AG04449 (cell line): ENCODE measurements around the gene TTLL5.

ENCODE experiments used
- CTCF ChIA-PET: fragments of 350-600 bp; formaldehyde crosslinking; extraction: SDS; loops from one replicate; lab custom pipeline; 2021; ENCODE audit warnings: antibody characterized with exemption; lab: Yijun Ruan, JAX
- POLR2A ChIA-PET: fragments of 400-600, 350-600 bp; formaldehyde crosslinking; extraction: SDS; loops from one replicate; lab custom pipeline; 2020; ENCODE audit warnings: antibody characterized with exemption, inconsistent platforms; lab: Yijun Ruan, JAX
- DNase-seq: peaks from one replicate; pipeline ENCODE4 v3.0.0-alpha.2; 2010; ENCODE audit warnings: low read depth, low spot score
- H3K4me3 ChIP-seq: 2 replicates; pipeline ENCODE4 v1.5.1; 2011; ENCODE audit warnings: low read depth, mild to moderate bottlenecking, control low read depth, low read length
- TF ChIP-seq, protein P1 (sequence below): IDR thresholded peaks from one replicate; pipeline ENCODE4 v1.5.1; 2011; ENCODE audit warnings: mild to moderate bottlenecking, moderate library complexity, low read length, control low read depth, inconsistent platforms; ENCODE audit not compliant: insufficient read depth; ENCODE audit errors: missing control alignments

Gene TTLL5

DNA sequence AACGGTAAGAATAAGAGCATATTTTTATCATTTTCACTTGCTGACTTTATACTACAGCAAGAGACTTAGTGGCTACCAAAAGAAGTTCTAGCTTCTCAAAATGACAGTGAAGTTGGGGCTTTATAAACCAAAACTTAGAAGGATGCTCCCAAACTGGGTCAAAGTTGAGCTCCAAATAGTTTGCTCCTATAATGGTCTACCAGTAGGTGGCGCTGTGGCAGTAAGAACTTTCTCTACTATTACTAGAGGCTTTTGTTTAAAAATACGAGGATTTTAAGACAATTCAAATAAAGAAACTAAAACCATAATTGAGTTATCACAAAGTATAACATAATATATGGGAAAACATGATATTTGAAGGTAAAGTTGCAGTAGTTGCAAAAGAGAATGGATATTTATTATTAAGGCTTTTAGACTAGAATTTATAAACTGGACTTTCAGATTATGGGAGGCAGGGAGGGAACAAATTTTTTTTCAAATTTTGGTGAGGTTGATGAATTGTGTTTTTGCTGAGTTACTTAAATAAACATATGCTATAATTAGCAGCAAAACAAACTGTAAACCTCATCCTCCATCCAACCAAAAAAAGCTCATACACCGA, 245.7 kb downstream of the TTLL5 start:
- no peak for DNase-seq
- CTCF ChIA-PET, result interaction anchor here (0.5 to 9.4 kb wide), 63 partner anchors 10 to 740 kb away, joined by 3 to 230 read pairs (median 4); partner anchors contain the start of genes IFT43 and TGFB3
- POLR2A ChIA-PET, result no interaction called here
- TF ChIP-seq, protein P1, sequence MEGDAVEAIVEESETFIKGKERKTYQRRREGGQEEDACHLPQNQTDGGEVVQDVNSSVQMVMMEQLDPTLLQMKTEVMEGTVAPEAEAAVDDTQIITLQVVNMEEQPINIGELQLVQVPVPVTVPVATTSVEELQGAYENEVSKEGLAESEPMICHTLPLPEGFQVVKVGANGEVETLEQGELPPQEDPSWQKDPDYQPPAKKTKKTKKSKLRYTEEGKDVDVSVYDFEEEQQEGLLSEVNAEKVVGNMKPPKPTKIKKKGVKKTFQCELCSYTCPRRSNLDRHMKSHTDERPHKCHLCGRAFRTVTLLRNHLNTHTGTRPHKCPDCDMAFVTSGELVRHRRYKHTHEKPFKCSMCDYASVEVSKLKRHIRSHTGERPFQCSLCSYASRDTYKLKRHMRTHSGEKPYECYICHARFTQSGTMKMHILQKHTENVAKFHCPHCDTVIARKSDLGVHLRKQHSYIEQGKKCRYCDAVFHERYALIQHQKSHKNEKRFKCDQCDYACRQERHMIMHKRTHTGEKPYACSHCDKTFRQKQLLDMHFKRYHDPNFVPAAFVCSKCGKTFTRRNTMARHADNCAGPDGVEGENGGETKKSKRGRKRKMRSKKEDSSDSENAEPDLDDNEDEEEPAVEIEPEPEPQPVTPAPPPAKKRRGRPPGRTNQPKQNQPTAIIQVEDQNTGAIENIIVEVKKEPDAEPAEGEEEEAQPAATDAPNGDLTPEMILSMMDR, result peak; percentile 68
- H3K4me3 ChIP-seq, result no peak overlapping the region

DNA sequence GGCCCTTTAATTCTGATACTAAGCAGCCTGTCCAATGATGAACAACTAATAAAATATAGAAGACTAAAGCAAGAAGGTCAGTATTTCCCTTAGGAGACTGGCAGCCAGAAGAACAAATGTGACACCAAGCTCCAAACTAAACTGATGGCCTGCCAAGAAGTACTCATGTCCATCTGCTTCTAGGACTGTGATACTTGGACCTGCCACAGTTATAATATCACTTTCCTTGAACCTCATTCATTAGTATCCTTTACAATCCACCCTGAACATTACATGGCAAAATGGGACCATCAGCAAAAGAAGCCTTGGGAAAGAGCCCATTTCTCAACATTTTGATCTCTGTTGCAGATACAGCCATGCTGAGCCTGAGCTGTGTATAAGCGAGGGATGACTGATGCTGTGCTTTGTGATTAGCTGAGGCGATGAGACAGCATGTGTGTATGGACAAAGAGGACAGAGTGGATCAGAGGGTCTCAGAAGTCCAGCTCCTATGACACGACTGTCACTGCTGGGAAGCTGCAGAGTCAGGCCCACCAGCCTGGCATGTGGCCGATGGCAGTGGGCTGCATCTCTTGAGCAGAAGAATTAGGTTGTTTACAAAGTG, 246.8 kb downstream of the TTLL5 start:
- POLR2A ChIA-PET, result no interaction called here
- TF ChIP-seq, protein P1, result no peak
- no peak for DNase-seq
- H3K4me3 ChIP-seq, result no peak overlapping the region
- CTCF ChIA-PET, result interaction anchor here (0.6 to 9.4 kb wide), 31 partner anchors 11 to 445 kb away, joined by 3 to 230 read pairs (median 6); partner anchors contain the start of genes IFT43 and TGFB3

DNA sequence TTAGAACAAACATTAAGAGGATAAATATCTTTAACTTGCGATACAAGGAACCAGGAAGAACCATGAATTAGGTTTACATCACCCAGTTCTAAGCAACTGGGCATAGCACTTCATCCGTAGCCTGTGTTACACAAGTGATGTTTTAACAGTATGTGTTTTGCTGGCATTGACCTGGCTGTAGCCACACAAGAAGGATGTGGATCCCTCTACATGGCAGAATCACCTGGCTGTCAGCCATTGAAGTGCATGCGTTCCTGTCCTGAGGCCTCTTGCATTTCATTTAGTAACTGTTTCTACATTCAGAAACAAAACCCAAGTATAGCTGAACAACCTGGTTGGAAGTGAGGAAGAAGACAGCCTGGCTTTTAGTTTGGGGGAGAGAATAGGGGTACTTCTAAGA, 248.6 kb downstream of the TTLL5 start:
- no peak overlapping the region for H3K4me3 ChIP-seq
- no peak for DNase-seq
- POLR2A ChIA-PET, result no interaction called here
- TF ChIP-seq, protein P1, result no peak
- CTCF ChIA-PET, result interaction anchor here (1.6 to 9.4 kb wide), 5 partner anchors 13 to 200 kb away, joined by 4 to 230 read pairs (median 73); partner anchors contain the start of genes IFT43 and TGFB3

DNA sequence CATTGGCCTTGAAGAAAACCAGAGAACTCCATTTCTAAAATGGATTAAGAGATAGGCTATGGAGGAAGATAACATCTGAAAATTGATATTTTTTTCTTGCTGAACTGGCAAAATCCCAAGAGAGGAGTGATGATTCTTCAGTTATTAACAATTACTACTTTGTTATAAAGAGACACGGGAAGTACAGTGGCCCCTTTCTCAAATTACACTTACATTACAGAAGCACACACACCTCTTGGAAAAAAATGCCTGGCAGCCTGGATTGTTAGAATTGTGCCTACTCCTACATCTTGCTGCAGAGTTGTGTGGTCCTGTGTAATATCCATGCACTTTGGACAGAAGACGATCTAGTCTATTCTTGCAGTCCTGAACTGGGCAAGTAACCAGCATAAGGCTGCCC, 249.0 kb downstream of the TTLL5 start:
- DNase-seq, result no peak
- ChIA-PET POLR2A (no interaction called here), CTCF (interaction anchor here (0.7 to 9.4 kb wide), 4 partner anchors 25 to 200 kb away, joined by 3 to 230 read pairs (median 84); partner anchors contain the start of genes IFT43 and TGFB3)
- H3K4me3 ChIP-seq, result no peak overlapping the region
- TF ChIP-seq, protein P1, result no peak

DNA sequence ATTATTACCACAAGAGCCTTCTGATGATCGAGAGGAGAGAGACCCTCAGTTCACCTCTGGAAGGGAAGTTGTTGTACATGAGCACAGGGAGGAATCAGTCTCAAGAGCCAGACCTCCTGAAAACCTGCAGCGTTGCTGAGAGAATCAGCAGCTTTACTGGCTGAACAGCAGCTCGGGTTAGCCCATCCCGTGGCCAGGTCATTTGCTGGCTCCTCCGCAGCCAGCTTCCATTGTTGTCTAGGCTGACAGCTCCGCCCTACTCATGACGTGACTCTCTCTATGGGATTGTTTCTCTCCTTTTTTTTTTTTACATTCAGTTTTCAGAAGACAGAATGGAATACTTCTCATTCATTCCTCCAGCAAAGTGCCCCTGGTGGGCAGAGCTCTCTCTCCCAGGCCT, 250.8 kb downstream of the TTLL5 start:
- TF ChIP-seq, protein P1, result no peak
- no peak overlapping the region for H3K4me3 ChIP-seq
- POLR2A ChIA-PET, result no interaction called here
- DNase-seq, result no peak
- CTCF ChIA-PET, result interaction anchor here (0.9 to 9.4 kb wide), 6 partner anchors 11 to 202 kb away, joined by 3 to 230 read pairs (median 6); partner anchors contain the start of genes IFT43 and TGFB3

DNA sequence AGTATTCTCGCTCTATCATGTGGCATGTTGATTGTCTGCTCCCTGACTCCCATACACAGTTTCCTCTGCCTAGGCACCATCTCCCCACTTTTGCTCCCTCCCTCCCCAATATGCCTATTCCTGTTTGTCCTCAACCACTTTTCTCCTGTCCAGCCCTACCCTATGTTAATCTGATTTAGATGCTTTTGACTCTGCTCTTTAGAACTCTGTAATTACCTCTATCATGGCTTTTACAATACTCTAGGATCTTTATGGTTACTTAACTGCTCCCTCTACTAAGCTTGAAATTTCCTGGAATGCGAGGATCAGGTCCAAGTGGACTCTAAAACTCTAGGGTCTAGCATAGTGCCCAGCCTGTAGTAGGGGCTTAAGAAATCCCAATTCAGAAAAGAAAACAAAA, 252.1 kb downstream of the TTLL5 start:
- ChIA-PET CTCF (interaction anchor here (1.0 to 9.4 kb wide), 4 partner anchors 20 to 119 kb away, joined by 3 to 230 read pairs (median 4); partner anchors contain the start of genes IFT43 and TGFB3), POLR2A (no interaction called here)
- no peak for DNase-seq
- H3K4me3 ChIP-seq, result no peak overlapping the region
- TF ChIP-seq, protein P1, result no peak
